Body of pancreas (tissue), 4 donors: ENCODE measurements around the gene UPK3A. TPM values are rescaled to one million over a fixed set of nuclear protein-coding genes. Genes with fewer than 3 reads are reported as not detected.

Source experiments
- ATAC-seq: fragments of 150-250 bp; one replicate; pipeline ENCODE4 v1.9.1; 2016
- DNase-seq, 4 donors: peaks; one replicate each; pipeline ENCODE4 v3.0.0-alpha.2; 2019
- H3K27ac ChIP-seq, 4 donors: fragments of 200-600 bp; sonication (generic); 1 replicate in 3 of 4; 2 replicates in 1 of 4; pipeline versions ENCODE4 v1.5.1 to v1.6.1; 2016 to 2019; ENCODE audit warnings: mild to moderate bottlenecking in 1 of 4, mixed read lengths in 1 of 4, moderate library complexity in 1 of 4
- H3K27me3 ChIP-seq, 2 donors: fragments of 200-600 bp; sonication (generic); one replicate each; pipeline ENCODE4 v1.6.0; 2016; ENCODE audit warnings: mild to moderate bottlenecking in 1 of 2
- H3K36me3 ChIP-seq, 2 donors: fragments of 200-600 bp; sonication (generic); replicated peaks in 1 of 2; 2 replicates each; pipeline ENCODE4 v1.5.1; 2016; ENCODE audit warnings: low read depth in 2 of 2; ENCODE audit not compliant: insufficient read depth in 1 of 2
- H3K4me1 ChIP-seq: fragments of 200-600 bp; sonication (generic); one replicate; pipeline ENCODE4 v1.6.0; 2016
- H3K4me3 ChIP-seq, 2 donors: fragments of 200-600 bp; sonication (generic); 1 replicate in 1 of 2; 2 replicates in 1 of 2; pipeline ENCODE4 v1.5.1; 2016 to 2019
- H3K9me3 ChIP-seq, 3 donors: fragments of 200-600 bp; sonication (generic); 1 replicate in 2 of 3; 2 replicates in 1 of 3; pipeline ENCODE4 v1.5.1; 2016
- CTCF ChIP-seq, 7 experiments: fragments of 450-650 bp in 4 of 7; fragments of 200-600 bp in 3 of 7; sonication (generic) in 3 of 7; IDR thresholded peaks; one replicate each; pipeline ENCODE4 v1.5.1; 2016 to 2019; ENCODE audit warnings: antibody characterized with exemption in 7 of 7
- POLR2A ChIP-seq, 3 donors: fragments of 450-650 bp; IDR thresholded peaks; one replicate each; pipeline ENCODE4 v1.6.1; 2016; ENCODE audit warnings: antibody characterized with exemption in 3 of 3, mild to moderate bottlenecking in 2 of 3
- WGBS, 2 donors: methylation state at CpG; one replicate each; pipeline ENCODE4 v1.1.5; 2017; 5-methylcytosine and 5-hydroxymethylcytosine counted together
- intact Hi-C: fragments of 100-400 bp; cut with DNase I; formaldehyde crosslinking; loops from one replicate; pipeline ENCODE4 v1.15.1; 2023
- total RNA-seq, 2 donors: library from RNA; depleted of rRNA; stranded (reverse); fragments of >200 nt; gene quantifications; one replicate each; pipeline ENCODE4 v1.1.0, GENCODE V29; 2016

UPK3A gene
- total RNA-seq, 2 donors from 2014 or later = not detected

- H3K4me1 ChIP-seq = no peaks in the 10 kb centered on the region
- H3K27me3 ChIP-seq = no peaks in the 10 kb centered on the region
- ATAC-seq (no peak), DNase-seq (no peak)
- peaks cover 4 to 16% of the 10 kb centered on the region in 2 donors for H3K36me3 ChIP-seq
- no peak overlapping the region for H3K4me3 ChIP-seq
- intact Hi-C loops = no loop called here
- TF ChIP-seq POLR2A (IDR thresholded peaks at IDR 0.05) = no peak
- TF ChIP-seq CTCF (IDR thresholded peaks at IDR 0.05) = no peak
- no peaks in the 10 kb centered on the region for H3K9me3 ChIP-seq
- H3K27ac ChIP-seq = no peak overlapping the region
- WGBS, 2 donors = 83 to 93% methylated on average over 8 to 9 of the region's 9 CpGs
These were observed 49.8 kb downstream of the UPK3A start for GRCh38 chr22:45334528-45334927.

DNA sequence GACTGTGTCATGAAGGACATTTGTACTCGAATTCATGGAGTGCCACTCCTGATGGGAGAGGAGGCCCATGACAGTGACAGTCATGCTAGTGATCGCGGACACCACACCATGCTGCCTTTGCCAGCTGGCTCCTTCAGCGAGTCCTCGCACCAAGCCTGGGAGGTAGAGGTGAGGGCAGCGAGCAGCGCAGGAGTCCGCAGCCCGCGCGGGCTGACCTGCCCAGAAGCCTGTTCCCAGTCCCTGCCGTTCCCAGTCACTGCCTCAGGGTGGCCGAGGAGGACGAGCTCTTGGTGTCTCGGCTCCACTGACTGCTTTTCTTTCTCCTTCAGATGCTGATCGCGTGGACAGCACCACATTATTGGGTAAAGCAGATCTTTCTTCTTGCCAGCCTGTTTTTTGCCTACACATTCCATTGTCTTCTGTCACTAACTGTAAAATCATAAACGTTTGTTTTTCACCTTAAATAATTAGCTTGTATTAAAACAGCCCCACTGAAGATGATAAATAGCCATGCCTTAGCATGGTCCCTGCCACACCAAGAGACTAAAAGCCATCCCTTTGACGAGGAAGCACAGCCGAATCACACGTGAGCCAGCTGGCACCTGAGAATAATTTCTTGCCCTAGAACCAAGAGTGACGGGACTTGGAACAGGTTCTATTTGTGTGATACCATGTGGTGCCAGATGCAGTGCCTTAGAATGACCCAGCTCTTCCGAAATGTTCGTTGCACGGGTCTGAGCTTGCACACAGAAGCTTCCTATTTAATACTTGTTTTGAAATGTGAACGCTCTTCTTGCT, 50.5 kb downstream of the UPK3A start:
- no peaks in the 10 kb centered on the region for H3K4me1 ChIP-seq
- TF ChIP-seq POLR2A (IDR thresholded peaks at IDR 0.05) (no peak), CTCF (IDR thresholded peaks at IDR 0.05) (no peak)
- 77 to 83% methylated on average over 21 to 26 of the region's 26 CpGs for WGBS, 2 donors
- H3K9me3 ChIP-seq = no peaks in the 10 kb centered on the region
- H3K27me3 ChIP-seq = no peaks in the 10 kb centered on the region
- H3K36me3 ChIP-seq = peaks cover 4 to 16% of the 10 kb centered on the region in 2 donors
- no peak overlapping the region for H3K4me3 ChIP-seq
- DNase-seq (no peak), ATAC-seq (peak; percentile 35)
- H3K27ac ChIP-seq = no peak overlapping the region
- intact Hi-C loops = no loop called here

DNA sequence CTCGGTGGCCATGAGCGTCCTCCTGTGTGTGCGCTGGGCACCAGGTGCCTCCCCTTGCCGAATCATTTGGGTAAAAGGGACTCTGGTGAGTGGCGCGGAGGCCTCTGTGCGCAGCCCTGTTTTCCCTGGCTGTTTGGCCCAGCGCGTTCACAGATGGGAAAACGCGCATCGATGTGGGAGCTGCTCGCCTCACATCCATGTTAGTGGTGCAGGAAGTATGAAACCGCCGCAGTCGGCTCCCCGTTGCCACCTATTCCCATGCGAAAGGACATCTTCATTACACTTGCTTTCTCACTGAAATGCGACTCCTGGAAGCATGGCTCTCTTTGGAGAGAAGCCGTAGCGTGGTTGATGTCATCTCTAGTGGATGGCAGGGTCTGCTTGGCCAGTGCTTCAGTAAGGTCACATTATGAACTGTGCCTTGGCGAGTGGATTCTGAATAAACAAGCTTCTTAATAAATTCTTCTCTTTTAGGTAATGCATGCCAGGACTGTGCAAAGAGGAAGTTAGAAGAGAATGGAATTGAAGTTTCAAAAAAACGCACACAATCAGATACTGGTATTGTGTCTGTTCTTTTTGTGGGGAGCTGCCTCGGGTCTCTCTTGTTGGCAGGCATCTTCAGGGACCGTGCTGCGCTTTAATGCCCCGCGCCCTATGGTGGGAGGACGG, 51.2 kb downstream of the UPK3A start:
- H3K4me1 ChIP-seq = no peaks in the 10 kb centered on the region
- H3K36me3 ChIP-seq = peaks cover 0 to 17% of the 10 kb centered on the region in 2 donors
- H3K27me3 ChIP-seq = no peaks in the 10 kb centered on the region
- DNase-seq (no peak), ATAC-seq (no peak)
- WGBS, 2 donors = 91 to 94% methylated on average over 27 to 29 of the region's 29 CpGs
- no peak overlapping the region for H3K27ac ChIP-seq
- no peak overlapping the region for H3K4me3 ChIP-seq
- TF ChIP-seq CTCF (IDR thresholded peaks at IDR 0.05) = no peak
- TF ChIP-seq POLR2A (IDR thresholded peaks at IDR 0.05) = no peak
- H3K9me3 ChIP-seq = no peaks in the 10 kb centered on the region
- intact Hi-C loops = no loop called here

DNA sequence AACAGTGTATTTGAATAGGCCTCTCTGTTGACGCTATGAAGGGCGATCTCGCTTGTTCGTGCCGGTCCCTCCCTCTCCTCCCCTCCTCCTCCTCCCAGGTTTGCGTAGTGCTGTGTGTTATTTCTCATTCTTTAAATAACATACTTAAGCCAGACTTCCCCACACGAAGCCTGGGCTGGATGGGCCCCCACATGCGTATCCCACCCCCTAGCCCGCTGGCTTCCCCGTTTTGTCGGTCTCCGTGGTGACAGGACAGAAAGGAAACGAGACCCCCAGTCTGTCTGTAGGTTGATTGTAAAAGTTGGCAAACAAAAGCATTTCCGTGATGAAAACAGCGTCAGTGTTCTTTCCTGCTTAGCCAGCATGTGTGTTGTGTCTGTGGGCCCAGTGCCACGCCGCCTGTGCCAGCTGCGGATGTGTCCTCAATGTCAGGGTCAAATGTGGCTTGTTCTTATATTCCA, 52.3 kb downstream of the UPK3A start:
- DNase-seq = peak; percentile 28 to 77 (median 76)
- TF ChIP-seq POLR2A (IDR thresholded peaks at IDR 0.05) (no peak), CTCF (IDR thresholded peaks at IDR 0.05) (no peak)
- Histone ChIP-seq H3K27me3 (no peaks in the 10 kb centered on the region), H3K4me1 (no peaks in the 10 kb centered on the region), H3K4me3 (no peak overlapping the region), H3K27ac (peak overlapping the region; percentile 7 to 69 (median 44)), H3K9me3 (no peaks in the 10 kb centered on the region), H3K36me3 (peaks cover 0 to 17% of the 10 kb centered on the region in 2 donors)
- peak; percentile 68 for ATAC-seq
- 35 to 62% methylated on average over 18 of the region's 18 CpGs for WGBS, 2 donors
- intact Hi-C loops = no loop called here
